AG04449 (cell line): ENCODE measurements around the gene MAGED1.

Experiments used
- CTCF ChIA-PET: fragments of 350-600 bp; formaldehyde crosslinking; extraction: SDS; loops from one replicate; lab custom pipeline; 2021; ENCODE audit warnings: antibody characterized with exemption; lab: Yijun Ruan, JAX
- POLR2A ChIA-PET: fragments of 400-600, 350-600 bp; formaldehyde crosslinking; extraction: SDS; loops from one replicate; lab custom pipeline; 2020; ENCODE audit warnings: antibody characterized with exemption, inconsistent platforms; lab: Yijun Ruan, JAX
- DNase-seq: peaks from one replicate; pipeline ENCODE4 v3.0.0-alpha.2; 2010; ENCODE audit warnings: low read depth, low spot score
- H3K4me3 ChIP-seq: 2 replicates; pipeline ENCODE4 v1.5.1; 2011; ENCODE audit warnings: low read depth, mild to moderate bottlenecking, control low read depth, low read length
- CTCF ChIP-seq: IDR thresholded peaks from one replicate; pipeline ENCODE4 v1.5.1; 2011; ENCODE audit warnings: mild to moderate bottlenecking, moderate library complexity, low read length, control low read depth, inconsistent platforms; ENCODE audit not compliant: insufficient read depth; ENCODE audit errors: missing control alignments

Gene MAGED1

GRCh38 chrX:51853251-51853650 lies 40.2 kb upstream of the MAGED1 start:
- CTCF ChIA-PET: no interaction called here
- POLR2A ChIA-PET: no interaction called here
- no peak overlapping the region for H3K4me3 ChIP-seq
- no peak for TF ChIP-seq CTCF
- DNase-seq: no peak

- POLR2A ChIA-PET: no interaction called here
- CTCF ChIA-PET: no interaction called here
- no peak for DNase-seq
- H3K4me3 ChIP-seq: no peak overlapping the region
- TF ChIP-seq CTCF: no peak
Measured at GRCh38 chrX:51855698-51856097, 37.7 kb upstream of the MAGED1 start.

GRCh38 chrX:51857159-51857733 lies 36.2 kb upstream of the MAGED1 start:
- no peak for DNase-seq
- no peak for TF ChIP-seq CTCF
- POLR2A ChIA-PET: no interaction called here
- H3K4me3 ChIP-seq: no peak overlapping the region
- CTCF ChIA-PET: no interaction called here

GRCh38 chrX:51860679-51861078 lies 32.7 kb upstream of the MAGED1 start:
- no peak overlapping the region for H3K4me3 ChIP-seq
- TF ChIP-seq CTCF: peak; percentile 32
- DNase-seq: no peak
- ChIA-PET POLR2A (no interaction called here), CTCF (interaction anchor here (1.0 to 3.0 kb wide), 7 partner anchors 9 to 223 kb away, joined by 3 to 16 read pairs (median 4); no protein-coding TSS in a partner anchor)

GRCh38 chrX:51862920-51863319 lies 30.5 kb upstream of the MAGED1 start:
- ChIA-PET POLR2A (no interaction called here), CTCF (no interaction called here)

GRCh38 chrX:51866210-51866609 lies 27.2 kb upstream of the MAGED1 start:
- no peak overlapping the region for H3K4me3 ChIP-seq
- DNase-seq: no peak
- ChIA-PET CTCF (no interaction called here), POLR2A (interaction anchor here (0.6 kb wide), 1 partner anchor 27 kb away, joined by 3 read pairs; the partner anchor contains the start of gene MAGED1)
- no peak for TF ChIP-seq CTCF

More at GRCh38 chrX:51862920-51863319, 30.5 kb upstream of the MAGED1 start:
- H3K4me3 ChIP-seq: no peak overlapping the region
- TF ChIP-seq CTCF: no peak
- no peak for DNase-seq
